Measurements from ENCODE around the gene RNF223. TPM values are rescaled to one million over a fixed set of nuclear protein-coding genes. Genes with fewer than 3 reads are reported as not detected.
A peak's percentile ranks its signal among the peaks of the same experiment; 100 is the strongest.

Gene RNF223
- total and polyA plus RNA-seq, 2 experiments from 2014 or later: 0.43 to 0.88 TPM

GRCh38 chr1:1086911-1087341 is 12.8 kb upstream of the RNF223 start:
- no peaks in the 10 kb centered on the region for H3K79me2 ChIP-seq
- no peaks in the 10 kb centered on the region for H3K9me3 ChIP-seq (ENCODE audit: low read depth)
- TF ChIP-seq EZH2 (IDR thresholded peaks at IDR 0.05; ENCODE audit: borderline replicate concordance) (no peak), EZH2phosphoT487 (IDR thresholded peaks at IDR 0.05; ENCODE audit: low read depth, severe bottlenecking, unreplicated experiment) (no peak), CTCF (IDR thresholded peaks at IDR 0.05; ENCODE audit: poor library complexity) (no peak)
- H3K27me3 ChIP-seq: no peaks in the 10 kb centered on the region
- H4K20me1 ChIP-seq (ENCODE audit: insufficient read depth, poor library complexity, severe bottlenecking): no peaks in the 10 kb centered on the region
- DNase-seq (ENCODE audit: low spot score): no peak
- H3K4me3 ChIP-seq: no peak overlapping the region
- H3K4me2 ChIP-seq: no peak overlapping the region
- H3K9me2 ChIP-seq (replicated peaks; ENCODE audit: insufficient read depth): no peaks in the 10 kb centered on the region
- no peak overlapping the region for H3K27ac ChIP-seq
- no peak overlapping the region for H2AFZ ChIP-seq
- H3K36me3 ChIP-seq (replicated peaks; ENCODE audit: insufficient read depth, low read depth): no peaks in the 10 kb centered on the region
- H3K4me1 ChIP-seq (ENCODE audit: insufficient read depth): no peaks in the 10 kb centered on the region
- 98% methylated on average over 16 of the region's 17 CpGs for WGBS (ENCODE audit: low lambda C conversion rate, missing lambda C conversion rate)

GRCh38 chr1:1085911-1086841 is 12.1 kb upstream of the RNF223 start:
- Histone ChIP-seq H3K27me3 (no peaks in the 10 kb centered on the region), H3K4me3 (no peak overlapping the region), H3K9me2 (replicated peaks; ENCODE audit: insufficient read depth) (no peaks in the 10 kb centered on the region), H3K79me2 (no peaks in the 10 kb centered on the region), H3K9me3 (ENCODE audit: low read depth) (no peaks in the 10 kb centered on the region), H3K4me2 (no peak overlapping the region), H3K36me3 (replicated peaks; ENCODE audit: insufficient read depth, low read depth) (no peaks in the 10 kb centered on the region), H4K20me1 (ENCODE audit: insufficient read depth, poor library complexity, severe bottlenecking) (no peaks in the 10 kb centered on the region), H2AFZ (no peak overlapping the region), H3K27ac (no peak overlapping the region), H3K4me1 (ENCODE audit: insufficient read depth) (no peaks in the 10 kb centered on the region)
- no peak for DNase-seq (ENCODE audit: low spot score)
- 92% methylated on average over 38 of the region's 38 CpGs for WGBS (ENCODE audit: low lambda C conversion rate, missing lambda C conversion rate)
- TF ChIP-seq CTCF (IDR thresholded peaks at IDR 0.05; ENCODE audit: poor library complexity): no peak
- TF ChIP-seq EZH2 (IDR thresholded peaks at IDR 0.05; ENCODE audit: borderline replicate concordance): no peak

GRCh38 chr1:1085171-1085841 is 11.2 kb upstream of the RNF223 start:
- no peak overlapping the region for H3K4me3 ChIP-seq
- no peak overlapping the region for H2AFZ ChIP-seq
- no peaks in the 10 kb centered on the region for H3K9me2 ChIP-seq (replicated peaks; ENCODE audit: insufficient read depth)
- H3K27ac ChIP-seq: no peak overlapping the region
- 95% methylated on average over 29 of the region's 30 CpGs for WGBS (ENCODE audit: low lambda C conversion rate, missing lambda C conversion rate)
- H4K20me1 ChIP-seq (ENCODE audit: insufficient read depth, poor library complexity, severe bottlenecking): no peaks in the 10 kb centered on the region
- peak; percentile 4 for DNase-seq (ENCODE audit: low spot score)
- no peaks in the 10 kb centered on the region for H3K36me3 ChIP-seq (replicated peaks; ENCODE audit: insufficient read depth, low read depth)
- H3K4me1 ChIP-seq (ENCODE audit: insufficient read depth): peaks cover 1% of the 10 kb centered on the region
- TF ChIP-seq EZH2phosphoT487 (IDR thresholded peaks at IDR 0.05; ENCODE audit: low read depth, severe bottlenecking, unreplicated experiment): no peak
- no peak for TF ChIP-seq EZH2 (IDR thresholded peaks at IDR 0.05; ENCODE audit: borderline replicate concordance)
- TF ChIP-seq CTCF (IDR thresholded peaks at IDR 0.05; ENCODE audit: poor library complexity): no peak
- no peak overlapping the region for H3K4me2 ChIP-seq
- H3K79me2 ChIP-seq: no peaks in the 10 kb centered on the region
- no peaks in the 10 kb centered on the region for H3K9me3 ChIP-seq (ENCODE audit: low read depth)
- no peaks in the 10 kb centered on the region for H3K27me3 ChIP-seq
